ENCODE results near the gene KDM8. TPM values are rescaled to one million over a fixed set of nuclear protein-coding genes. Genes with fewer than 3 reads are reported as not detected.
"Not testable (repeated sequence)": the region's sequence is repeated elsewhere in the genome, so short reads cannot be mapped to it uniquely, and the experiment has no call there.

Gene KDM8
- total RNA-seq, 1 donor from 2014 or later = 7.7 TPM

GRCh38 chr16:27191352-27191924 is 11.9 kb upstream of the KDM8 start:
- no peak for DNase-seq (ENCODE audit: low spot score)

- no peak for DNase-seq (ENCODE audit: low spot score)
Measured at GRCh38 chr16:27193300-27193990, 9.9 kb upstream of the KDM8 start.

GRCh38 chr16:27195076-27195741 is 8.1 kb upstream of the KDM8 start:
- peak; percentile 36 for DNase-seq (ENCODE audit: low spot score)

- DNase-seq (ENCODE audit: low spot score) = no peak
Measured at GRCh38 chr16:27195941-27196595, 7.3 kb upstream of the KDM8 start.

GRCh38 chr16:27197004-27197403 is 6.3 kb upstream of the KDM8 start:
- no peak for DNase-seq (ENCODE audit: low spot score)

GRCh38 chr16:27198451-27199234 is 4.7 kb upstream of the KDM8 start:
- DNase-seq (ENCODE audit: low spot score) = no peak

GRCh38 chr16:27199235-27199586 is 4.1 kb upstream of the KDM8 start:
- no peak for DNase-seq (ENCODE audit: low spot score)

- DNase-seq (ENCODE audit: low spot score) = no peak
Measured at GRCh38 chr16:27199736-27200135, 3.6 kb upstream of the KDM8 start.

- not testable (repeated sequence) for DNase-seq (ENCODE audit: low spot score)
Measured at GRCh38 chr16:27200914-27201313, 2.4 kb upstream of the KDM8 start.

- DNase-seq (ENCODE audit: low spot score) = no peak
Measured at GRCh38 chr16:27202923-27203506, 311 bp upstream of the KDM8 start.

- DNase-seq (ENCODE audit: low spot score) = no peak
Measured at GRCh38 chr16:27204312-27204915, 1.1 kb downstream of the KDM8 start.

GRCh38 chr16:27205423-27206065 is 2.2 kb downstream of the KDM8 start:
- DNase-seq (ENCODE audit: low spot score) = no peak

- not testable (repeated sequence) for DNase-seq (ENCODE audit: low spot score)
Measured at GRCh38 chr16:27207121-27207520, 3.8 kb downstream of the KDM8 start.

- no peak for DNase-seq (ENCODE audit: low spot score)
Measured at GRCh38 chr16:27208081-27208680, 4.9 kb downstream of the KDM8 start.

GRCh38 chr16:27208796-27209195 is 5.5 kb downstream of the KDM8 start:
- DNase-seq (ENCODE audit: low spot score) = no peak

GRCh38 chr16:27209591-27209990 is 6.3 kb downstream of the KDM8 start:
- no peak for DNase-seq (ENCODE audit: low spot score)

GRCh38 chr16:27210174-27210573 is 6.8 kb downstream of the KDM8 start:
- no peak for DNase-seq (ENCODE audit: low spot score)

GRCh38 chr16:27211026-27211425 is 7.7 kb downstream of the KDM8 start:
- DNase-seq (ENCODE audit: low spot score) = no peak

GRCh38 chr16:27214084-27214961 is 11.0 kb downstream of the KDM8 start:
- DNase-seq (ENCODE audit: low spot score) = no peak
